Measurements from ENCODE around the gene MPO.
A peak's percentile ranks its signal among the peaks of the same experiment; 100 is the strongest.

Gene MPO

GRCh38 chr17:58244963-58245362 lies 35.8 kb downstream of the MPO start:
- FAIRE-seq, result no peak
- TF ChIP-seq, protein P1, sequence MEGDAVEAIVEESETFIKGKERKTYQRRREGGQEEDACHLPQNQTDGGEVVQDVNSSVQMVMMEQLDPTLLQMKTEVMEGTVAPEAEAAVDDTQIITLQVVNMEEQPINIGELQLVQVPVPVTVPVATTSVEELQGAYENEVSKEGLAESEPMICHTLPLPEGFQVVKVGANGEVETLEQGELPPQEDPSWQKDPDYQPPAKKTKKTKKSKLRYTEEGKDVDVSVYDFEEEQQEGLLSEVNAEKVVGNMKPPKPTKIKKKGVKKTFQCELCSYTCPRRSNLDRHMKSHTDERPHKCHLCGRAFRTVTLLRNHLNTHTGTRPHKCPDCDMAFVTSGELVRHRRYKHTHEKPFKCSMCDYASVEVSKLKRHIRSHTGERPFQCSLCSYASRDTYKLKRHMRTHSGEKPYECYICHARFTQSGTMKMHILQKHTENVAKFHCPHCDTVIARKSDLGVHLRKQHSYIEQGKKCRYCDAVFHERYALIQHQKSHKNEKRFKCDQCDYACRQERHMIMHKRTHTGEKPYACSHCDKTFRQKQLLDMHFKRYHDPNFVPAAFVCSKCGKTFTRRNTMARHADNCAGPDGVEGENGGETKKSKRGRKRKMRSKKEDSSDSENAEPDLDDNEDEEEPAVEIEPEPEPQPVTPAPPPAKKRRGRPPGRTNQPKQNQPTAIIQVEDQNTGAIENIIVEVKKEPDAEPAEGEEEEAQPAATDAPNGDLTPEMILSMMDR (IDR thresholded peaks at IDR 0.05; ENCODE audit: insufficient read depth, missing control alignments), result no peak
- peak; percentile 55 for DNase-seq (ENCODE audit: insufficient read length, low spot score)

DNA sequence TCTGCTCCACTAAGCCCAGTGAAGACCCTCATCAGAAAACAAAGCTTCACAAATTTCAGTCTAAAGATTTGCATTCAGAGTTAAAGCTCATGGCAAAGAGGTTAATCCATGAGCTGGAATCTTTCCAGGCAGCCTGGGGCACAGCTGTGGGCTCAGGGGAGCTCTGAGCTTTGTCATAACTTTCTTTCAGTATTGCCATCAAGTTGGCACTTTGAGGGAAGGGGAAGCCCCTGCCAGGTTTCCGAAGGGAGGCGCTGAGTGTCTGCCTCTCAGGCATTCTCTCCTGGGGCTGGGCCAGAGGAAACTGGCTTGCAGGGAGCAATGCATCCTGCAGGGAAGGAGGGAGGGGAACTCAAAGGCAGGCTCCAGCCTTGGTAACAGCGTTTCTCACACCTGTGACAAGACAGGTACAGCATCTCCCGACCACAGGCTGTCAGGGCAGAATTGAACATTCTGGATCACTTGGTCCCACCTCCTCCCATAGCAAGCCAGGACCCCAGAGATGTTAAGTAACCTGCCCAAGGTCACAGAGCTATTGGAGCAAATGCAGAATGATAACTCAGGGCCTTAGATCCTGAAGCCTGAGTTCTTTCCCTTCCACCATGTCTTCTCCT lies 38.5 kb downstream of the MPO start:
- DNase-seq (ENCODE audit: insufficient read length, low spot score) (no peak), FAIRE-seq (no peak)
- TF ChIP-seq, protein P1 (IDR thresholded peaks at IDR 0.05; ENCODE audit: insufficient read depth, missing control alignments), result no peak

DNA sequence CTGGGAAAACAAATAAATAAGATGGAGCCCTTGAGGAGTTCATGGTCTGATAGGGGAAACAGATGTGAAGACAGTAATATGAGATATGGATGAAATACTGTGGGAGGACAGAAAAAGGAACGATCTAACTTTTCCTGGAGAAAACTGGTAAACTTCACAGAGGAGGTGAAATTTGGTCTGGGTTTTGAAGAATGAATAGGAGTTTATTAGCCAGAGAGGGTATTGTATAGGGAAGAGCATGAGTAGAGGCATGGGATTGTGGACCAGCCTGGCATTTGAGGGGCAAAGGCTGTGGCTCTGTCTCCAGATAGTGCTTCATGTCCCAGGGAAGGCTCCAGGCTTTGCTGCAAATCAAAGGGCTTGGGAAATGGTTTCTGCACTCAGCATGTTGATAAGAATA lies 40.7 kb downstream of the MPO start:
- DNase-seq (ENCODE audit: insufficient read length, low spot score), result no peak
- TF ChIP-seq, protein P1 (IDR thresholded peaks at IDR 0.05; ENCODE audit: insufficient read depth, missing control alignments), result no peak
- FAIRE-seq, result no peak

DNA sequence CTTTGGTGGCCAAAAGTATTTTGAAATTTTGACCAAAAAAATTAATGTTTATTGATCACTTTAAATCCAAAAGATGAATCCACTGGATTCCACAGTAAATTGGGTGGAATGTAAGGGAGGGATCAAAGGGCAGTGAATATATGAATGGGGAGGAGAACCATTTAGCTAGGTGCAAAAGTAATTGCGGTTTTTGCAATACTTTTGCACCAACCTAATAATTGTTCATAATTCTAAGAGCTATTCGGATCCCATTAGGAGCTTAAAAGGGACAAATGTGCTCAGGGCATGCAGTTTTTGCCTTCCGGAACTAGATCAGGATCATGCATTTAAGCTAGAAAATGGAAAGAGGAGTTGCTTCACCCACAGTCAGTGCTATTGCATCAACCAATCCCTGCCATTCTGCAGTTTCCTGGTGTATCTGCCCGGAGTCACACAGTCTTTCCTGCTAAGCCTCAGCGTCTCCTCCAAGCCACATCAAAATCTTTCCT lies 42.5 kb downstream of the MPO start, which contains the start of gene LPO:
TSS of gene LPO (plus strand) at position 438 of the 488 bp plus-strand sequence. CDS start 4,396 bp downstream, outside the sequence.
- FAIRE-seq, result no peak
- DNase-seq (ENCODE audit: insufficient read length, low spot score), result no peak
- TF ChIP-seq, protein P1 (IDR thresholded peaks at IDR 0.05; ENCODE audit: insufficient read depth, missing control alignments), result no peak

- DNase-seq (ENCODE audit: insufficient read length, low spot score) (no peak), FAIRE-seq (no peak)
- TF ChIP-seq, protein P1 (IDR thresholded peaks at IDR 0.05; ENCODE audit: insufficient read depth, missing control alignments), result no peak
Observed at GRCh38 chr17:58236394-58236793, 44.3 kb downstream of the MPO start.

- DNase-seq (ENCODE audit: insufficient read length, low spot score), result no peak
- TF ChIP-seq, protein P1 (IDR thresholded peaks at IDR 0.05; ENCODE audit: insufficient read depth, missing control alignments), result no peak
- no peak for FAIRE-seq
Observed at GRCh38 chr17:58235821-58236220, 44.9 kb downstream of the MPO start.

DNA sequence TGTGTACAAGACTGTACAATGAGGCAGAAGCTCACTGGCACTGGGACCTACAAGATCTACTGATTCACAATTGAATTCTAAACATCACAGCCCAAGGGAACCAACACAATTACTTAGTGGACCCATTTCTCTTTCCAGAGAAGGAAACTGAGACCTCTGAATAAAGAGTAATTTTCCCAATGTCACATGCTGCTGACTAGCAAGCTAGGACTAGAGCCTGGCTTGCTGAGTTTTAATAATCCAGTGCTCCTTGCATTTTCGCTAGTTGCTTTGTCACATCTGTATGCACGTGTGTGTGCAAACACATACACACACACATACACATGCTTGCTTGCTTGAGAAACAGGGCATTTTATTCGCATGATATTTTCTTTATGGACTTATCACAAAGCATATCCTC lies 46.2 kb downstream of the MPO start:
- FAIRE-seq (no peak), DNase-seq (ENCODE audit: insufficient read length, low spot score) (no peak)
- TF ChIP-seq, protein P1 (IDR thresholded peaks at IDR 0.05; ENCODE audit: insufficient read depth, missing control alignments), result no peak
